Inflammatory macrophage treated with lipopolysaccharide for 1 hour (primary cell): ENCODE measurements around the gene CARD16.
"Not testable (repeated sequence)": the region's sequence is repeated elsewhere in the genome, so short reads cannot be mapped to it uniquely, and the experiment has no call there.

Source experiments
- DNase-seq, 2 donors: peaks; one replicate each; pipeline ENCODE4 v3.0.0-alpha.2; 2020 to 2022

The CARD16 gene

DNA sequence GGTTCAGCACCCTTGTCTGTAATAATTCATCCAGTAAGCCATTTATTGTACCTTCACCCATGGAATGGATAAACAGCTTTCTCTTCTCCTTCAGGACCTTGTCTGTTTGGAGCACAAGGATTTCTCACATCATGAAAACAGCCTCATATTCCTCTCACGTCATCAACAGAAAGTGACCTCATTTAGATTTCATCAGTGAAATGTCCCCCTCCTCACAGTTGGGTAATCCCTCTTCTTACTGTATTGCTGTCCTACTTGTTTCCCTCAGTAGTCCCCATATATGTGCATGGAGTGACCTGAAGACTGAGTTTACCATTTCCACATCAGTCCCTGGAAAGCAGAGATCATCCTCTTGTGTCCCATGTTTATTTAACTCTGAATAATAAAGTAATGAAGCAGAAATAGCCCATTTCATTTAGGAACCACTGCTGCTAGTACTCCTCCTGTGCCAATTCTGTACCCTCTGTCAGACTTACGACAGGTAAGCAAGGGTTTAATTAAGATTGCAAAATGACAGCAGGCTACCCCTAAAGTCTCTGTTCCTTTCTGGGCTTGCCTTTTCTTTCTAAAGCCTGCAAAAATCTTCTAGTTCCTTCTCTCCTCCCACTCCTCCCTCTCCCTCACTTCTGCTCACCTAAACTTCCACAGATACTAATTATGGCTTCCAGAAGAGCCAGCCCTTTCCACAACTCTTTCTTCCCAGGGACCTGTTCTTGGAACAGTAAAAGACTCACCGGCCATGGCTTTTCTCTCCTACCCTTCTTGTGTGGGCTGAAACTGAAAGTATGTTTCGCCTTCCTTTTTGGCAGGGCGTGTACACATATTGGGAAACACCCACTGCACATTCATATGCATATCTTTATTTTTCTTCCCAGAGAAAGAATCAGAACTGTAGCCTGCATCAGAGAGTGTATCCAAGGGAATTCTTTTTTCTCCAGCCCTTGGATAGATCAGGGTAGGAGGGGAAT, at the start of gene CARD16:
Gene CARD16 (minus strand): TSS at position 779 of the 968 bp plus-strand sequence. CDS start 38 bp downstream, at position 741.
- DNase-seq: peak; percentile 83 to 86

DNA sequence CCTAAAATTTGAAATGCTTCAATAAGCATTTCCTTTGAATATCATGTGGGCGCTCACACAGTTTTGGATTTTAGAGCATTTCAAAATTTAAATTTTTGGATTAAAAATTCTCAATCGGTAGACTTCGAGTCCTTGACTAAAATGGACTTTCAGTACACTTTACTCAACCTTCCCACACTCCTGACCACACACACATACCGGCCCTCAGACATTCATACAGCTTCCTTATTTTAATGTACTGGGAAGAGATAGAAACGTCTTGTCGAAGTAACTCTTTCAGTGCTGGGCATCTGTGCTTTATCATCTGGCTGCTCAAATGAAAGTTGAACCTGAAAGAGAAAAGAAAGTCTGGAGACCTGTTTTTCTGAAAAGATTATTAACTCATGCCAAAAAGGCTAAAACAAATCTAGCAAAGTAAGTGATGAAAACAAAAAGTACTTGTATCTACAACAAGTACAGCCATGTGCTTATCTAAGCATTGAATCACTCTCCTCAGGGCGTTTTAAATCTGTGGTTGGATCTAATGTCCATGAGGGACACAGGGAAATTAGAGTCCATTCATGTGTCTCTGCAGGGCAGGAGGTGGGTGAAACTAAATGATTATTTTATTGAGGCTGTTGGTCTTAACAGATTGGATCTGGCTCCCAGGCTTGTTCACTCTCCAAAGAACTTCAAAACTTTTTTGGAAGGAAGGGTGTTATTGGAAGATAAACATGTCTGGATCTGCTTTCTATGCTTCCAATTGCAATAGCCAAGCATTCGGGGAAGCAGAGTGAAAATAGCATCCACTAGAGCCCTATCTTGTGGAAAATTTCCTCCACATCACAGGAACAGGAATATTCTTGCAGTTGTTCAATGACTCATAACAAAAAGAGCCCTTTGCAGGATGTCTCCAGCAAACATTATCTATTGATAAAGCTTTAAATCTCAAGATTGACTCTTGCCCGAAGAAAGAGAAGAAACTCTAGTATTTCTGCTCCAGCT, 47.4 kb upstream of the CARD16 start:
- DNase-seq: peak; percentile 59 to 74

DNA sequence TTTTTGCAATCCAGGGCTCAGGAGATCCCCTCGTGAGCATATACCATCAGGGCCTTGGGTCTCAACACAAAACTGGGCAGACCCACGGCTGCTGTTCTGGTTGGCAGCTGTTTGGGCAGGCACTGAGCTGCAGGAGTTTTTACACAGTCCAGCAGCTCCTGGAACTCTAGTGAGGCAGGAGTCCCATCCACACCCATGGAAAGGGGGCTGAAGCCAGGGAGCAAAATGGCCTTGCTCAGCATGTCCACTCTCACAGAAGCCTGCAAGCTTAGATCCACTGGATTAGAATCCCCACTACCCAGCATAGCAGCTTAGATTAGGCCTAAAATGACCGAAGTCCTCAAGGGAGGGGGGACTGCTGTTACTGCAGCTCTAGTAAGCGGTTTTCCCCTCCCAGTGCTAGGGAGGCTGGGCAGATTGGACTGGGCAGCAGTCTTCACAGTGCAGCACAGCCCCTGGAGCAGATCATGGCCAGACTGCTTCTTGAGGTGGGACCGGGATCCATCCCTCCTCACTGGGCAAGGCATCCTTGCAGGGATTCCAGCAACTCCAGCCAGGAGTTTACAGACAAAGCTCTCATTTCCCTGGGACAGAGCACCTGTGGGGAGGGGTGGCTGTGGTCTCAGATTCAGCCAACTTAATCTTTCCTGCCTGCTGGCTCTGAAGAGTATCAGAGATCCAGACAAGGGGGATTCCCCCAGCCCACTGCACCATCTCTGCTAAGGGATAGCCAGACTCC, 36.4 kb upstream of the CARD16 start:
- DNase-seq: no peak

DNA sequence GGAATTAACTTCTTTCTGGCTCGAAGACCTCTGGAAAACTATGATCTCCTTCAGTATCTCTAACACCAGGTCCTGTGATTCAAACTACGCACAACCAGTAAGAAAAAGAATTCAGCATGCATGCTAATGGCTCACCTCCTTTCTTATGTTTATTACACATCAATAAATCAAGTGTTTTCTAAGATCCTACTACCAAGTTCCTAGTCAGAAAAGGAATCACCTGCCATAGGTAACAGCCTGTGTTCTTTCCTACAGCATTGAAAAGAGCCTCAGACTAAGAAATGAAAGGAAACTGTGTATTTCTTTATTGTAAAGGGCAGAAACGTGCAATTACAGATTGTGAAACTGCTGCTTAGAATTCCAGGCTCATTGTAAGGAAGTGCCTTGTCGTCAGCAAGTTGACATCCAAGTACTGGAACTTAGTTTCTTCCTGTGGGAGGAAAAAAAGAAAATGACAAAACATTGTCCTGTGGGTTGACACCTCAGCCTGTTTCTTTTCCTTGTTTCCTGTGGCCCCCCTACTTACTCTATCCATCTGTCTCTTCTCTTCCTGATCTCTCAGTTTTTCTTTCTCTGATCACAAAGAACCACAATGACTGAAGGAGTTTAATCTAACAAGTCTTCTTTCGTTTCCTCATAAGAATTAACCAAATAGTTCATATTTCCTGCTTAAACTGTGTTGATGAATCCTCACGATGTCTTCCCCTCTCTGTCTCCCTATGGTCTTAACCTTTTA, 35.2 kb upstream of the CARD16 start:
- DNase-seq: not testable (repeated sequence)

DNA sequence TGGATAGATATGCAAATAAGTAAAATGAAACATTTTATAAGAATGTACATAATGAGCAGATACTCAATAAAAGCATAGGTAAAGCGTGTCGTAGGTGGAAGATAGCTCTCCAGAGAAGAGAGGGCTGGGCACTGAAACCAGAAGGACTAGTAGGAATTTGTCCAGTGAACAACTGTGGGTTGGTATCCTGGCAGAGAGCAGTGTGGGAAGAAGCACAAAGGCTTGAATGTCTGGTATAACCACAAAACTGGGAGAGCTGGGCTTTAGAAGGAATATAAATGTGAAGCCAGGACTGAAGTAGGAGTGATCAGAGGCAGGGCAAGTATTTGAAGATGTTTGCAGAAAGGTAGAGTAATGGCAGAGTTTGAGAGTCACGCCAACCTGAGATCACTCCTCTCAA, 33.1 kb upstream of the CARD16 start:
- DNase-seq: no peak

DNA sequence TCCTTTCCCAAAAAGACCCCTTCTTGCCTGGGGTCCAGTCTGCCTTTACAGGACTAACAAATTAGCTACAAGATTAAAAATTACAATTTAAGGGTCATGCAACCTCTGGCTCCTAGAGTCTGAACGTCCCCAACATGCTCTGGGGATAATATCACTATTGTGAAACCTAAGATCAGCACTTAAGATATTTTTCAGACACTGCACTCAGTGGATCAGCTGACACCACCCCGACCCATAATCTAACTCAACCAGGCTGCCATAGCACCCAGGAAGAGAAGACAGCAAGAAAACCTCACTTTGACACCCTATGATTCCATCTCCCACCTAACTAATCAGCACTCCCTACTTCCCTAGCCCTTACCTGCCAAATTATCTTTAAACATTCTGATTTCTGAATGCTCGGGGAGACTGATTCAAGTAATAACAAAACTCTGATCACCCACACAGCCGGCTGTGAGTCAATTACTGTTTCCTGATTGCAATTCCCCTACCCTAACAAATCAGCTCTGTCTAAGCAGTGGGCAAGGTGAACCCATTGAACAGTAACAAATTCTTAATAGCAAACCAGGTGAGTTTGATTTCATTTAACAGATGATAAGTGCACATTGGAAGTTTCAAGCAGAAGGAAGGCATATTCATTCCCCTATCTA, 32.1 kb upstream of the CARD16 start:
- DNase-seq: not testable (repeated sequence)

DNA sequence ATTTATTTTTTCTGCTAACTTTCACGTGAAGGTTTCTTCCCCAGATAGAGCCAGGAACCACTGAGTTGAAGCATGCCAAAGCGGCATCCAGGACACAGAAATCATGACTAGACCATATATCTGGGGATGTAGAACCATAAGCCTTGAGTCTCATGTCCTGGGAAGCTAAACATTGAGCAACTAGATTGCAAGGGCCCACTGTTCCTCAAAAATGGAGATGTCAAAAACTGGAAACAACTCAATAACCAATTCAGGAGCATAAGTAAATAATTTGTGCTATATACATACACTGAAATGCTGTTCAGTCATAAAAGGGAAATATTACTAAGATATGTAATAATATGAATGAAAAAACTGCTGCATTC, 29.0 kb upstream of the CARD16 start:
- DNase-seq: peak; percentile 34 to 39

DNA sequence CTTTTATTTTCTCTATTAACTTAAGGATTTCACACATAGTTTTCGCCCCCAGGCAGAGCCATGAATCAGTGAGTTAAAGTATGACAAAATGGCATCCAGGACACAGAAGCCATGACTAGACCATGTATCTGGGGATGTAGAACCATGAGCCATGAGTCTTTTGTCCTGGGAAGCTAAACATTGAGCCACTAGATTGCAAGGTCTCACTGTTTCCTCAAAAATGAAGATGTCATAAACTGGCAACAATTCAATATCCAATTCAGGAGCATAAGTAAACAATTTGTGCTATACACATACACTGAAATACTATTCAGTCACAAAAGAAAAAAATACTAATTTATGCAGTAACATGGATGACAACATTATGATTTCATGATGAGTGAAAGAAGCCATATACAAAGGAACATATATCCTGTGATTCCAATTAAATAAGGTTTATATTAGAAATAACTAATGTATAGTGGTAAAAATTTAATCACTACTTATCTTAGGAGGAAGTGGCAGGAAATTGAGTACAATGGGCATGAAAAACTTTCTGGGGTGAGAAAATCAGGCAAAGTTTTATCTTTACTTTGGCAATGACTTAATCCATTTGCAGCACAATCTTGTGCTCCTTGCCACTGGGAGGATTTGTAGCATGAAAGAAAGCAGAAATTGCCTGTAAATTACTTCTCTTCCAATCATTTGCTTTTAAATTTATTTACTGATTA, 28.5 kb upstream of the CARD16 start:
- DNase-seq: peak; percentile 17 to 23

DNA sequence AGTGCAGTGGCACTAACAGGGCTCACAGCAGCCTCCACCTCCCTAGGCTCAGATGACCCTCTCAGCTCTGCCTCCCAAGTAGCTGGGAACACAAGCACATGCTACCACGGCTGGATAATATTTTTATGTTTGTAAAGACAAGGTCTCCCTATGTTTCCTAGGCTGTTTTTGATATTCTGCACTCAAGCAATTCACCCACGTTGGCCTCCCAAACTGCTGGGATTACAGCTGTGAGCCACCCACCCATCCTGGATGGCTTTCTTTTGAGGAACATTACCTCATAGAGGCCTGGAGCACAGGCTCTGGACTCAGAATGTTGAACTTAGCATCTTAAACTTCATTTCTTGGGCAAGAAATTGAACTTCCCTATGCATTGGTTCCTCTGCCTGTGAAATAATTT, 26.9 kb upstream of the CARD16 start:
- DNase-seq: peak in 1 of 2 donors; percentile 60

DNA sequence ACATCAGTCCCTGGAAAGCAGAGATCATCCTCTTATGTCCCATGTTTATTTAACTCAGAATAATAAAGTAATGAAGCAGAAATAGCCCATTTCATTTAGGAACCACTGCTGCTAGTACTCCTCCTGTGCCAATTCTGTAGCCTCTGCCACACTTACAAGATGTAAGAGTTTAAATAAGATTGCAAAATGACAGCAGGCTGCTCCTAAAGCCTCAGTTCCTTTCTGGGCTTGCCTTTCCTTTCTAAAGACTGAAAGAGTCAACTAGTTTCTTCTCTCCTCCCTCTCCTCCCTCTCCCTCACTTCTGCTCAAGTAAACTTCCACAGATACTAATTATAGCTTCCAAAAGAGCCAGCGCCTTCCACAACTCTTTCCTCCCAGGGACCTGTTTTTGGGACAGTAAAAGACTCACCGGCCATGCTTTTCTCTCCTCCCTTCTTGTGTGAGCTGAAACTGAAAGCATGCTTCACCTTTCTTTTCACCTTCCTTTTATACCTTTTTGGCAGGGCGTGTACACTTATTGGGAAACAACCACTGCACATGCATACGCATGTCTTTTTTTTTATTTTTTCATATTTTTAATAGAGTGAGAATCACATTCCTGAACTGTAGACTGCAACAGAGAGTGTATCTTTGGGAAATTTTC, 26.1 kb upstream of the CARD16 start:
- peak; percentile 48 to 56 for DNase-seq

DNA sequence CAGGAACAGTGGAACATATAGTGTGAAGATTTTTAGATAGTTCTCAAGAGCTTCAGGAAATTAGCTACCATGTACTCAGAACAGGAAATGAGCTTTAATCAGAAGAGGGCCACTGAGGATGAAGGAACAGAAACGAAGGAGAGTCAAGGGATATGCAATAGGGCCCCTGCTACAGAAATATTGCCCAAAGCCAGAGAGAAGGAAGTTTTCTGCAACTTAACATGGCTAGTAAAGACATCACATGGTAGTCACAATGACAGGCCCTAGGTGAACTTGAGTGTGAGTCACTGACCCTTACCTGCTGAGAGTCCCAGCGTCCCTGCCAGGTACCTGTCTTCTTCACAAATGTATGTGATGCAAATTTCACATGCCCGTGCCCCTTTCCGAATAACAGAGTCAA, 25.2 kb upstream of the CARD16 start:
- DNase-seq: peak; percentile 37 to 55

DNA sequence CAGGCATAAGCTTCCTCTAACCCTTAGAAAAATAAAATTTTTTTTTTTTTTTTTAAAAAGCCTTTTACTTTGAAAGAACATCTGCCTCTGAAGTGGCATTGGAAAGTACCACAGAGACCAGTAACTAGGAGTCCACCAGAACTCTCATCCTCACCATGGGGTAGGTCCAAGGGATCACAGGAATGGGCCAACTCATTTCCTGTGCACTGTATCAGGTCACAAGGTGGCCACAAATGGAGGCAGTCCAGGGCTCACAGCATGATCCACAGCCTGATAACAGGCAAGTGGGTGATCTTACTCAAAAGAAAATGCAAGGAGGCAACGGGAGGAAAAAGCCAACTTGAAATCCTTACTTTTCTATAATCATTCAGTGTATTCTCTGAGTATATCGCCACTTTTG, 24.6 kb upstream of the CARD16 start:
- DNase-seq: not testable (repeated sequence)

DNA sequence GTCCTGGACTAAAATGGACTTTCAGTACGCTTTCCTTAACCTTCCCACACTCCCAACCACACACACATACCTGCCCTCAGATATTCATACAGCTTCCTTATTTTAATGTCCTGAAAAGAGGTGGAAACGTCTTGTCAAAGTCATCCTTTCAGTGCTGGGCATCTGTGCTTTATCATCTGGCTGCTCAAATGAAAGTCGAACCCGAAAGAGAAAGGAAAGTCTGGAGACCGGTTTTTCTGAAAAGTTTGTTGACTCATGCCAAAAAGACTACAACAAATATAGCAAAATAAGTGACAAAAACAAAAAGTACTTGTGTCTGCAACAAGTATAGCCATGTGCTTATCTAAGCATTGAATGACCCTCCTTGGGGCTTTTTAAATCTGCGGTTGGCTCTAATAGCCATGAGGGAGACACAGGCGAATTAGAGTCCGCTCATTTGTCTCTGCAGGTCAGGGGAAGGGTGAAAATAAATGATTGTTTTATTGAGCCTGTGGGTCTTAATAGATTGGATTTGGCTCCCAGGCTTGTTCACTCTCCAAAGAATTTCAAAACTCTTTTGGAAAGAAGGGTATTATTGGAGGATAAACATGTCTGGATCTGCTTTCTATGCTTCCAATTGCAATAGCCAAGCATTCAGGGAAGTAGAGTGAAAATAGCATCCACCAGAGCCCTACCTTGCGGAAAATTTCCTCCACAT, 18.3 kb upstream of the CARD16 start:
- DNase-seq: not testable (repeated sequence)

DNA sequence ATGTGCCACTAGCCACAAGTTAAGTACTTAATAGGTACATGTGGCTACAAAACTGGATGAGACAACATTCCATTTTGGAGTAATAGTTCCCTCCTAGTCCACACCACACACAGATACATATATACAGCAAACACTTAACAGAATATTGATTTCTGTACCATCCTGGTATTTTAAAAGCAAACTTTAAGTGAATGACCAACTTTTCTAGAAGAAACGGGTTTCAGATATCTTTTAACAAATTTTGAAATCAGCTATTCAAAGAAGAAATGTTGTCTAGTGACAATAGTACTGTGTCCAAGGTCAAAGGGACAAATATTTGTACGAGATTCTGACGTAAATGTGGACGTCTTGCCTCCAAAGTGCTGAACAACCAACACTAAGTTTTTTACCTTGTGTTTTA, 12.3 kb upstream of the CARD16 start:
- DNase-seq: no peak

DNA sequence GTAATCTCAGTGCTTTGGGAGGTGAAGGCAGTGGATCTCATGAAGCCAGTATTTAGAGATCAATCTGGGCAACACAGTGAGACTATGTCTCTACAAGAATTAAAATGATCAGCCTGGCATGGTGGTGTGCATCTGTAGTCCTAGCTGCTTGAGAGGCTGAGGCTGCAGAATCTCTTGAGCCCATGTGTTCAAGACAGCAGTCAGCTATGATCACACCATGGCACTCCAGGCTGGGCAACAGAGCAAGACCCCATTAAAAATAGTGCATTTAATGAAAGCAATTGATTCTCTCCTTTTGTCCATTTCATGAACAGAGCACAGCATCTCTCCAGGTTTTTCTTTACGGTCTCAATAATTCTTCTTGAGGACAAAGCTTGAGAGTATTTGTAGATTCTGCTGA, 11.3 kb upstream of the CARD16 start:
- DNase-seq: no peak

DNA sequence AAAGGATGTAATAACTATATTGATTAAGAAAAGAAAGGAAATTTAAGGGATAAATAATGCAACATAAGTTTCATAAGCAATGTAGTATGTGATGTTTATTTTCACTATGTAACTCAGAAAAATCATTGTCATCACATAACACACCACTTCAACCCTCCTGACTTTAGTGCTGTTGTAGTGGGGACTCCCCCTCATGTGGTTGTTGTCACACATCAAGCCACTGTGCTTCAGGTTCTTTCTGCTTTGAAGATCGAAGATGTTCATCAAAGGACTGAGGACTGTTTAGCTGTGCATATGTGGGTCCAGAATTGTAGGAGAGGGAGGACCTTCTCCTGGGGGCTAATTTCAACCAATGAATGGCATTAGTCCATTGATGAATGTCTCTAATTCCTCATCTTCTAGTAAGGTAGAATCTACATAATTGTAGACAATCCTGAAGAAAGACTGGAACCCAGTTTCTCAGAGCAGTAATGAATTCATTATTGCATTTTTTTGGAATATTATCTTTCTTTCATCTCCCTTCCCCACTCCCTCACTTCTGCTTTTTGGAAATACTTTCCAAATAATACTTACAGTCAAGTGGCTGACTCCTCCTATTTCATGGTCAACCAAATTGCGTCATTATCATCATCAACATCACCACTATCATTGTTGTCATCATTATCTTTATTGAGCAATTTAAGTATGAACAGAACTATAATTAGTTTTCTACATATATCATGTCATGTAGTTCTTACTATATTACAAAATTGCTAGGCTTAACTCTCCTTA, 9.8 kb upstream of the CARD16 start:
- peak in 1 of 2 donors; percentile 56 for DNase-seq

DNA sequence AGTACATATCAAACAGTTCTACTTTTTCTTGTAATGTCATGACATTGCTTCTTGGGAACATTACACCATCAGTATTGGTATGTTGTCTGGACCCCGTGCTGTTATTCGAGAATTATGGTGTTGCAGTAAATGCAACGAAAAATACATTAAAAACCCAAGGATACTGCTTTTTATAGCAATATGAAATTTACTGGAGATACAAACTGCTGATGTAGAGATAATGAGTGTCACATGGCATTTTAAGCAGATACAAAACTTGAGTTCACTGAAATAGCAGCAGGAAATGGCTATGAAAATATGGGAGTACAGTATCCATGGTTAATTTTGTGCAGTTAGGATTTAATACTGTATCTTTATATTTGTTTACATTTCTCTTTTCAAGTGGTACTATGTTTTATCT, 7.4 kb upstream of the CARD16 start:
- no peak for DNase-seq

DNA sequence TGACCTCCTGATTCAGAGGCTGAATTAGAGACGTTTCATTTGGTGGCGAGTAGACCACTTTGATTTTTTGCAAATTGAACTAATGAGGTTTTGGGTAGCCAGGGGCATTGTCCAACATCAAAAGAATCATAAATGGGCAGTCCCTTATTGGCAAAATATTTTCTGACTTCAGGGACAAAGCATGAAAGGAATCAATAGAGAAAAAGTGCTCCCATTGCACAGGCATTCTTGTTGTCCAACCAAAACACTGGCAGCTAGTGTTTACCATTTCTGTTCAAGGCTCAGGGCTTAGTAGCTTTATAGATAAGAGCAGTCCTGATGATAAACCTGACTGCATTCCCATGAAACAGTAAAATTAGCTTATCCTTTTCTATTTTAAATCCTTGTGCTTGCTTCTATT, 6.4 kb upstream of the CARD16 start:
- no peak for DNase-seq

DNA sequence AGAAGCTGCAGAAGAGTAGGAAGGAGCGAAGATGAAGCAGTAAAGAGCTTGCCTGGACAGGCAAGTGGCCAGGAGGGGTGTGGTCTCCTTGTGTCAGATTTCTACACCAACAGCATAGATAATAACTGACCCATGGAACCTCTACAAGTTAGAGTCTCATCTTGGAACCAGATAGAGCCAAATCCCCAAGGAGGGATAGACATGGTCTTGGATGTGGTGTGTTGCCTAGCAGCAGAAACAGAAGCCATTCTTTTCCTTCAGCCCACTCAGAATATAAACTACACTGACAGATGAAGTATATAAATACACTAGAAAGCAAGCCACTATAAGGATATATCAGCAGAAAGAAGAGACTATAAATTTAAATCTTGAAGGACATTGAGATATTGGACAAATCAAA, 4.3 kb upstream of the CARD16 start:
- DNase-seq: no peak
